ENCODE results near the gene AKIRIN1. TPM values are rescaled to one million over a fixed set of nuclear protein-coding genes. Genes with fewer than 3 reads are reported as not detected.
"Not testable (repeated sequence)": the region's sequence is repeated elsewhere in the genome, so short reads cannot be mapped to it uniquely, and the experiment has no call there.

The AKIRIN1 gene
- total and polyA plus RNA-seq, 10 donors, result 16.2 to 57.2 (median 42.3) TPM

DNA sequence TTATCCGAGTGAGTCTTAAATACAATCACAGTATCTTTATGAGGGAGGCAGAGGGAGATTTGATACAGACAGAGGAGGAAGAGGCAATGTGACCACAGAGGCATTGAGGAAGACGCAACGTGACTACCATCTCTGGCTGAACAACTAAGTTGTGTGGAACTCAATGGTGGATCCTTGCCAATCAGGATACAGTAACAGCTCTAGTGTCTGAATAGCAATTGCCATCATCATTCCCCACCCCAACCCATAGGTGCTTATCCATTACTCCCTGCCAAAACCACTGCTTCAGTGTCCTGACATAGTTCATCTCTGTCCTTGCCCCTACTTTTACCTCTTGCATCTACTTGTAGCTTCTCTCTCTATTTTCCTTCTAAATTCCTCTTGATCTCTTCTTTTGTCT, 29.0 kb upstream of the AKIRIN1 start:
- WGBS, 5 donors, result 52 to 86% (median 72%) methylated on average over 3 of the region's 3 CpGs
- no peaks in the 10 kb centered on the region for H3K27me3 ChIP-seq (replicated peaks in 1 of 7)
- no peak for DNase-seq

DNA sequence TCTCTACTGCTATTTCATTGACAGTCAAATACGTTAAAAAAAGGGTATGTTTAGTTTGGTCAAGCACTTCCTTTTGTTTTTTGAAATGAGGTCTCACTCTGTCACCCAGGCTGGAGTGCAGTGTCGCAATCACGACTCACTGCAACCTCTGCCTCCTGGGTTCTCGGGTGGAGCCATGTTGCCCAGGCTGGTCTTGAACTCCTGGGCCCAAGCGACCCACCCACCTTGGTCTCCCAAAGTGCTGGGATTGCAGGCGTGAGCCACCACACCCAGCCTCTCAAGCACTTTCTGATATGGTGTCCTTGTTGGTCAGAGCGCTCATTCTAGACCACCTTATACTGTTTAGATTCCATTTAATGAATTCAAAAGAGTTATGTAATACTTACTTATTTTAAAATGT, 28.5 kb upstream of the AKIRIN1 start:
- no peak overlapping the region for H3K27ac ChIP-seq
- WGBS, 5 donors, result 56 to 73% (median 64%) methylated on average over 7 of the region's 7 CpGs
- DNase-seq, result no peak
- intact Hi-C loops (cut with DNase I; ENCODE audit: low total_unique reads), result no loop called here
- no peaks in the 10 kb centered on the region for H3K27me3 ChIP-seq (replicated peaks in 1 of 7)
- H3K9me3 ChIP-seq, result no peaks in the 10 kb centered on the region
- no peak overlapping the region for H3K4me3 ChIP-seq
- no peaks in the 10 kb centered on the region for H3K36me3 ChIP-seq
- H3K4me1 ChIP-seq, result no peaks in the 10 kb centered on the region
- TF ChIP-seq POLR2AphosphoS5 (IDR thresholded peaks at IDR 0.05), result no peak
- TF ChIP-seq, protein P1, sequence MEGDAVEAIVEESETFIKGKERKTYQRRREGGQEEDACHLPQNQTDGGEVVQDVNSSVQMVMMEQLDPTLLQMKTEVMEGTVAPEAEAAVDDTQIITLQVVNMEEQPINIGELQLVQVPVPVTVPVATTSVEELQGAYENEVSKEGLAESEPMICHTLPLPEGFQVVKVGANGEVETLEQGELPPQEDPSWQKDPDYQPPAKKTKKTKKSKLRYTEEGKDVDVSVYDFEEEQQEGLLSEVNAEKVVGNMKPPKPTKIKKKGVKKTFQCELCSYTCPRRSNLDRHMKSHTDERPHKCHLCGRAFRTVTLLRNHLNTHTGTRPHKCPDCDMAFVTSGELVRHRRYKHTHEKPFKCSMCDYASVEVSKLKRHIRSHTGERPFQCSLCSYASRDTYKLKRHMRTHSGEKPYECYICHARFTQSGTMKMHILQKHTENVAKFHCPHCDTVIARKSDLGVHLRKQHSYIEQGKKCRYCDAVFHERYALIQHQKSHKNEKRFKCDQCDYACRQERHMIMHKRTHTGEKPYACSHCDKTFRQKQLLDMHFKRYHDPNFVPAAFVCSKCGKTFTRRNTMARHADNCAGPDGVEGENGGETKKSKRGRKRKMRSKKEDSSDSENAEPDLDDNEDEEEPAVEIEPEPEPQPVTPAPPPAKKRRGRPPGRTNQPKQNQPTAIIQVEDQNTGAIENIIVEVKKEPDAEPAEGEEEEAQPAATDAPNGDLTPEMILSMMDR (IDR thresholded peaks at IDR 0.05 in 8 of 11, conservative IDR thresholded peaks at IDR 0.05 in 3 of 11), result no peak
- TF ChIP-seq POLR2A (IDR thresholded peaks at IDR 0.05), result no peak

More for the DNA sequence above, 29.0 kb upstream of the AKIRIN1 start:
- Histone ChIP-seq H3K9me3 (no peaks in the 10 kb centered on the region), H3K27ac (no peak overlapping the region), H3K36me3 (no peaks in the 10 kb centered on the region), H3K4me3 (no peak overlapping the region), H3K4me1 (no peaks in the 10 kb centered on the region)
- intact Hi-C loops (cut with DNase I; ENCODE audit: low total_unique reads), result no loop called here
- TF ChIP-seq POLR2AphosphoS5 (IDR thresholded peaks at IDR 0.05) (no peak), POLR2A (IDR thresholded peaks at IDR 0.05) (no peak)
- TF ChIP-seq, protein P1 (IDR thresholded peaks at IDR 0.05 in 8 of 11, conservative IDR thresholded peaks at IDR 0.05 in 3 of 11), result no peak

DNA sequence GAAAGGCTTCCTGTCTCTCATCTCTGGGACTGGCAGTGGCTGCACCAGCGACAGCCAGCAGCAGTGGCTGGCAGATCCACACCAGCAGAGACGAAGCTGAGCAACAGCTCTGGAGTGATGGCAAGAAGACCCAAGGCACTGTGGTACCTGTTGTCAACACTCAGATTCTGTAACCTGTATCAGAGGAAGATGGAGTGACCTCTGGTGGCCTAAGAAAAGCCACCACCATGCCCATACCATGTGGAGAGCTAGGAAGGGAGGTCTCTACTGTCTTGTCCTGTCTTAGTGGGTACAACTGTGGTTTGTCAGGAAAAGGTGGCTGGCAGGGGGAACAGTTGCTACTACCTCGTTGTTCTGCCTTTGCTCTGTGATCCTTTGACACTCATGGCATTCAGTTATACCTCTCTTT, 26.9 kb upstream of the AKIRIN1 start:
- Histone ChIP-seq H3K4me1 (no peaks in the 10 kb centered on the region), H3K4me3 (no peak overlapping the region), H3K9me3 (no peaks in the 10 kb centered on the region), H3K36me3 (no peaks in the 10 kb centered on the region), H3K27ac (no peak overlapping the region), H3K27me3 (replicated peaks in 1 of 7) (no peaks in the 10 kb centered on the region)
- no peak for DNase-seq
- TF ChIP-seq, protein P1 (IDR thresholded peaks at IDR 0.05 in 8 of 11, conservative IDR thresholded peaks at IDR 0.05 in 3 of 11), result peak in 2 of 11 experiments; percentile 10 to 20
- TF ChIP-seq POLR2AphosphoS5 (IDR thresholded peaks at IDR 0.05), result no peak
- WGBS, 5 donors, result 44 to 72% (median 57%) methylated on average over 3 of the region's 3 CpGs
- intact Hi-C loops (cut with DNase I; ENCODE audit: low total_unique reads), result no loop called here

DNA sequence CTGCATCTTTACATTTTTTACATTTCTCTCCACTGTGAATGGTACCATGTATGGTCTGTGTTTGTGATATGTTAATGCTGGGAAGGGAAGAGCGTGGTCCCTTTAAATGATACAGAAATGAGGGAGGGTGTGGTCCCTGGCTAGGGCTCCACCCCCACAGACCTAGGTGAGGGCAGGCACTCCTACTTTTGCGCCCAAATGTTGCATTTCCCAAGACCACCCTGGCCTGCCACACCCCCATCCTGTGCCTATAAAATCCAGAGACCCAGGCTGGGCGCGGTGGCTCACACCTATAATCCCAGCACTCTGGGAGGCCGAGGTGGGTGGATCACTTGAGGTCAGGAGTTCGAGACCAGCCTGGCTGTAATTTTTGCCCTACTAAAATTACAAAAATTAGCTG, 17.9 kb upstream of the AKIRIN1 start:
- H3K36me3 ChIP-seq; DNase-seq; H3K4me3 ChIP-seq; intact Hi-C loops (cut with DNase I; ENCODE audit: low total_unique reads); H3K27ac ChIP-seq; H3K4me1 ChIP-seq; H3K27me3 ChIP-seq (replicated peaks in 1 of 7); H3K9me3 ChIP-seq: not testable (repeated sequence)
- WGBS, 5 donors, result 56 to 68% (median 66%) methylated on average over 6 of the region's 6 CpGs

All from spleen (tissue), 11 donors.